Liver (tissue), 9 donors: ENCODE measurements around the gene IFT57. TPM values are rescaled to one million over a fixed set of nuclear protein-coding genes. Genes with fewer than 3 reads are reported as not detected.

Experiments used
- DNase-seq: peaks from one replicate; pipeline ENCODE4 v3.0.0-alpha.2; 2017; ENCODE audit warnings: low spot score
- H3K27ac ChIP-seq, 2 donors: one replicate each; pipeline ENCODE4 v1.7.0; 2013; ENCODE audit warnings: inconsistent platforms in 2 of 2, low read length in 2 of 2, control low read depth in 1 of 2, low read depth in 1 of 2, mild to moderate bottlenecking in 1 of 2
- H3K27me3 ChIP-seq, 4 donors: one replicate each; pipeline versions ENCODE4 v1.6.1 to v1.7.0; 2013; ENCODE audit warnings: low read length in 3 of 4, inconsistent platforms in 1 of 4, mild to moderate bottlenecking in 1 of 4, moderate library complexity in 1 of 4; ENCODE audit not compliant: control insufficient read depth in 4 of 4, insufficient read depth in 4 of 4
- H3K36me3 ChIP-seq, 4 donors: one replicate each; pipeline versions ENCODE4 v1.6.1 to v1.7.0; 2013; ENCODE audit warnings: low read length in 3 of 4, mild to moderate bottlenecking in 3 of 4, low read depth in 1 of 4, moderate library complexity in 1 of 4; ENCODE audit not compliant: control insufficient read depth in 4 of 4, insufficient read depth in 3 of 4
- H3K4me1 ChIP-seq, 4 donors: one replicate each; pipeline versions ENCODE4 v1.6.1 to v1.7.0; 2013; ENCODE audit warnings: low read length in 3 of 4, mild to moderate bottlenecking in 3 of 4, moderate library complexity in 1 of 4; ENCODE audit not compliant: control insufficient read depth in 4 of 4, insufficient read depth in 4 of 4
- H3K4me3 ChIP-seq, 3 donors: one replicate each; pipeline versions ENCODE4 v1.6.1 to v1.7.0; 2013; ENCODE audit warnings: low read length in 3 of 3, control low read depth in 1 of 3, low read depth in 1 of 3, mild to moderate bottlenecking in 1 of 3
- H3K9ac ChIP-seq, 2 donors: one replicate each; pipeline ENCODE4 v1.7.0; 2013; ENCODE audit warnings: low read length in 2 of 2, mild to moderate bottlenecking in 2 of 2, moderate library complexity in 2 of 2, control low read depth in 1 of 2, low read depth in 1 of 2
- H3K9me3 ChIP-seq, 4 donors: one replicate each; pipeline versions ENCODE4 v1.6.1 to v1.7.0; 2013; ENCODE audit warnings: low read length in 3 of 4; ENCODE audit not compliant: control insufficient read depth in 4 of 4
- CTCF ChIP-seq: fragments of 150-350 bp; IDR thresholded peaks from 2 replicates; pipeline ENCODE4 v1.5.1; 2017; ENCODE audit warnings: improper control_type of control experiment, low read depth, low read length; ENCODE audit not compliant: missing input control
- EGR1 ChIP-seq, 2 donors: IDR thresholded peaks; 2 replicates each; pipeline ENCODE4 v1.6.1; 2016 to 2018; ENCODE audit warnings: antibody characterized with exemption in 2 of 2, low read depth in 2 of 2
- FOXA2 ChIP-seq: IDR thresholded peaks from 2 replicates; pipeline ENCODE4 v1.6.1; 2016; ENCODE audit warnings: antibody characterized with exemption
- GABPA ChIP-seq, 2 donors: IDR thresholded peaks in 1 of 2; conservative IDR thresholded peaks in 1 of 2; 2 replicates each; pipeline ENCODE4 v1.6.1; 2016; ENCODE audit warnings: antibody characterized with exemption in 2 of 2, mild to moderate bottlenecking in 1 of 2, moderate library complexity in 1 of 2
- HNF4A ChIP-seq, 2 donors: conservative IDR thresholded peaks; 2 replicates each; pipeline ENCODE4 v1.6.1; 2016; ENCODE audit warnings: antibody characterized with exemption in 2 of 2, mild to moderate bottlenecking in 2 of 2
- HNF4G ChIP-seq: IDR thresholded peaks from 2 replicates; pipeline ENCODE4 v1.6.1; 2016; ENCODE audit warnings: antibody characterized with exemption
- JUND ChIP-seq, 2 donors: IDR thresholded peaks; 2 replicates each; pipeline ENCODE4 v1.6.1; 2016; ENCODE audit warnings: antibody characterized with exemption in 2 of 2
- MAX ChIP-seq: IDR thresholded peaks from 2 replicates; pipeline ENCODE4 v1.6.1; 2016; ENCODE audit warnings: antibody characterized with exemption
- NR2F2 ChIP-seq: IDR thresholded peaks from 2 replicates; pipeline ENCODE4 v1.6.1; 2016; ENCODE audit warnings: antibody characterized with exemption
- RAD21 ChIP-seq, 2 donors: IDR thresholded peaks; 2 replicates each; pipeline ENCODE4 v1.6.1; 2016; ENCODE audit warnings: antibody characterized with exemption in 2 of 2, mild to moderate bottlenecking in 2 of 2
- REST ChIP-seq: IDR thresholded peaks from 2 replicates; pipeline ENCODE4 v1.6.1; 2016; ENCODE audit warnings: antibody characterized with exemption, mild to moderate bottlenecking
- RXRA ChIP-seq, 2 donors: IDR thresholded peaks; 2 replicates each; pipeline ENCODE4 v1.6.1; 2017 to 2018; ENCODE audit warnings: antibody characterized with exemption in 2 of 2, mild to moderate bottlenecking in 1 of 2
- SP1 ChIP-seq: IDR thresholded peaks from 2 replicates; pipeline ENCODE4 v1.6.1; 2018; ENCODE audit warnings: antibody characterized with exemption, mild to moderate bottlenecking
- TAF1 ChIP-seq: conservative IDR thresholded peaks from 2 replicates; pipeline ENCODE4 v1.6.1; 2016; ENCODE audit warnings: antibody characterized with exemption, mild to moderate bottlenecking
- YY1 ChIP-seq: IDR thresholded peaks from 2 replicates; pipeline ENCODE4 v1.6.1; 2016; ENCODE audit warnings: antibody characterized with exemption, mild to moderate bottlenecking
- ZBTB33 ChIP-seq: IDR thresholded peaks from 2 replicates; pipeline ENCODE4 v1.6.1; 2016; ENCODE audit warnings: antibody characterized with exemption
- WGBS: extraction: QIAGEN DNeasy Blood & Tissue Kit; methylation state at CpG from one replicate; pipeline ENCODE4 v1.1.7; 2013; 5-methylcytosine and 5-hydroxymethylcytosine counted together
- polyA plus RNA-seq, 2 donors: library from polyadenylated mRNA; stranded (reverse) in 1 of 2; unstranded in 1 of 2; fragments of 200-250 nt in 1 of 2; fragments of >200 nt in 1 of 2; fragmentation: Nextera tagmentation in 1 of 2; extraction: Ambion mirVana in 1 of 2; gene quantifications; one replicate each; pipeline versions ENCODE4 v1.2.1 to v1.2.3, GENCODE V29; 2013 to 2015
- total RNA-seq, 2 donors: library from RNA; depleted of rRNA; stranded (reverse); fragments of >200 nt; gene quantifications; one replicate each; pipeline ENCODE4 v1.2.3, GENCODE V29; 2014
- donor health status: healthy.
- donor health status: healthy.
- donor health status: healthy.
- donor health status: healthy.
- donor health status: healthy.

The IFT57 gene
- total and polyA plus RNA-seq, 4 donors = 5.2 to 9.2 (median 7.3) TPM

- H3K9me3 ChIP-seq = no peaks in the 10 kb centered on the region
- H3K36me3 ChIP-seq = peaks cover 0 to 3% (median 0%) of the 10 kb centered on the region in 4 donors
- no peak for DNase-seq
- H3K4me1 ChIP-seq = no peaks in the 10 kb centered on the region
- H3K9ac ChIP-seq = no peak overlapping the region
- no peak overlapping the region for H3K27ac ChIP-seq
- WGBS = 85% methylated on average over 1 of the region's 1 CpG
- no peak overlapping the region for H3K4me3 ChIP-seq
- no peaks in the 10 kb centered on the region for H3K27me3 ChIP-seq
- TF ChIP-seq RAD21 (IDR thresholded peaks at IDR 0.05) = no peak
- TF ChIP-seq CTCF = no peak
- TF ChIP-seq NR2F2 = no peak
- no peak for TF ChIP-seq HNF4A (conservative IDR thresholded peaks at IDR 0.05)
- TF ChIP-seq REST = no peak
- TF ChIP-seq EGR1 (IDR thresholded peaks at IDR 0.05; ENCODE audit: low read depth in 2 of 2) = no peak
- no peak for TF ChIP-seq MAX
- no peak for TF ChIP-seq JUND (IDR thresholded peaks at IDR 0.05)
- no peak for TF ChIP-seq FOXA2
- TF ChIP-seq YY1 = no peak
- TF ChIP-seq ZBTB33 = no peak
- TF ChIP-seq RXRA (IDR thresholded peaks at IDR 0.05) = no peak
- TF ChIP-seq SP1 = no peak
- TF ChIP-seq TAF1 = no peak
- no peak for TF ChIP-seq GABPA (IDR thresholded peaks at IDR 0.05 in 1 of 2, conservative IDR thresholded peaks at IDR 0.05 in 1 of 2)
- TF ChIP-seq HNF4G = no peak
Observed at GRCh38 chr3:108159865-108160264, 62.4 kb downstream of the IFT57 start.

GRCh38 chr3:108159105-108159504 is 63.1 kb downstream of the IFT57 start:
- Histone ChIP-seq H3K27me3 (no peaks in the 10 kb centered on the region), H3K9me3 (no peaks in the 10 kb centered on the region), H3K4me3 (no peak overlapping the region), H3K27ac (no peak overlapping the region), H3K4me1 (no peaks in the 10 kb centered on the region), H3K9ac (no peak overlapping the region), H3K36me3 (peaks cover 0 to 3% (median 0%) of the 10 kb centered on the region in 4 donors)
- WGBS = 96% methylated on average over 7 of the region's 7 CpGs
- no peak for DNase-seq
- TF ChIP-seq MAX (no peak), NR2F2 (no peak), YY1 (no peak), HNF4A (conservative IDR thresholded peaks at IDR 0.05) (no peak), REST (no peak), EGR1 (IDR thresholded peaks at IDR 0.05; ENCODE audit: low read depth in 2 of 2) (no peak), CTCF (no peak), RAD21 (IDR thresholded peaks at IDR 0.05) (no peak)
